ENCODE results near the gene GCC2.
"Not testable (repeated sequence)": the region's sequence is repeated elsewhere in the genome, so short reads cannot be mapped to it uniquely, and the experiment has no call there.

The GCC2 gene

GRCh38 chr2:108446703-108447102 lies 2.3 kb upstream of the GCC2 start:
- no peak for DNase-seq

GRCh38 chr2:108447947-108448677 lies 894 bp upstream of the GCC2 start:
- DNase-seq = no peak

DNA sequence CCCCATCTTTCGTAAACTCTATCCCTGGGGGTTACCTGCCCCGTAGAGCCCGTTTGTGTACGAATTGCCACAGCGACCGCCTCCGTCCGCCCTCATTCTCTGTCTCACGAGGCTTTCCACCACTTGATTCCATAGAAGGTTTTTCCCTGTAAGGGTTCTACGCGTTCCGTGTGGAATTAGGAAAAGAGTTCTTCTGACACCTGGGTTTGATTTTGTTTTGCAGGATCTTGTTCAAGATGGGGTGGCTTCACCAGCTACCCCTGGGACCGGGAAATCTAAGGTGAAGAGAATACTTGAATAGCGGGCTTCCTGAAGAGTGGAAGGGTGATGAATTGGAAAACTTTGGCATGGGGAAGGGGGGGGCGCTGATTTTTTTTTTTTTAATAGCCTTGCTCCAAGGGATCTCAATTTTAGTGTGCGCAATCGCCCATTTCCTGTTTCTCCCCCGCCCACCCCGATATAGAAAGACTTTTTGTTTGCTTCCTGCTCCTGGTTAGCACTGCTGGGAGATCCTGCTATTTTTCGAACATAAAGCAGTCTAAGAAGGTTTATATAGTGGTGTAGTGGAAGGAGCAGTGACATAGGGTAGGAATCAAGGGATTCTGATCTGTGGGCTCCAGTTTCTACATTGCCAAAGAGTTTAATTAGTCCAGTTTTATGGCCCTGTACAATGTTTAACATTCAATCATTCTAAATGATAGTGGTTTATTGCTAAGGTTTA lies 564 bp downstream of the GCC2 start:
- DNase-seq = peak in 1 of 4 experiments; percentile 2

- no peak for DNase-seq
These were observed 1.9 kb downstream of the GCC2 start for GRCh38 chr2:108450863-108451262.

DNA sequence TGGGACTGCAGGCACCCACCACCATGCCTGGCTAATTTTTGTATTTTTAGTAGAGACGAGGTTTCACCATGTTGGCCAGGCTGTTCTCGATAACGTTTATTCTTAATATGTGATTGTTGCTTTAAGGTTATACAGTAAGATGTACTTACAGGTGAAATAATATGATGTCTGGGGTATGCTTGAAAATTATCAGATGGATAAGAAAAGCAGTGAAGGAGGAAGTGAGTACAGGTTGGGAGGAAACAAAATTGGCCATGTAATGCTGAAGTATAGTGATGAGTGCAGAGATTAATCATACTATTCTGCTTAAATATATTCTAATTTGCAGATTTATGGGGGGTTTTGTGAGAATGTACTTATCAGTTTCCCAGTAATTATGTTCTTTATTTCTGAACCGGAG lies 3.0 kb downstream of the GCC2 start:
- no peak for DNase-seq

- not testable (repeated sequence) for DNase-seq
These were observed 4.5 kb downstream of the GCC2 start for GRCh38 chr2:108453530-108453929.

GRCh38 chr2:108454440-108454839 lies 5.4 kb downstream of the GCC2 start:
- no peak for DNase-seq

GRCh38 chr2:108455571-108455970 lies 6.6 kb downstream of the GCC2 start:
- no peak for DNase-seq

GRCh38 chr2:108458082-108458481 lies 9.1 kb downstream of the GCC2 start:
- DNase-seq = no peak

GRCh38 chr2:108459441-108459840 lies 10.4 kb downstream of the GCC2 start:
- DNase-seq = no peak

- no peak for DNase-seq
These were observed 11.5 kb downstream of the GCC2 start for GRCh38 chr2:108460345-108461037.

GRCh38 chr2:108477099-108477498 lies 28.1 kb downstream of the GCC2 start:
- no peak for DNase-seq

- DNase-seq = no peak
These were observed 36.2 kb downstream of the GCC2 start for GRCh38 chr2:108485253-108485652.

GRCh38 chr2:108490506-108491122 lies 41.6 kb downstream of the GCC2 start:
- no peak for DNase-seq

DNA sequence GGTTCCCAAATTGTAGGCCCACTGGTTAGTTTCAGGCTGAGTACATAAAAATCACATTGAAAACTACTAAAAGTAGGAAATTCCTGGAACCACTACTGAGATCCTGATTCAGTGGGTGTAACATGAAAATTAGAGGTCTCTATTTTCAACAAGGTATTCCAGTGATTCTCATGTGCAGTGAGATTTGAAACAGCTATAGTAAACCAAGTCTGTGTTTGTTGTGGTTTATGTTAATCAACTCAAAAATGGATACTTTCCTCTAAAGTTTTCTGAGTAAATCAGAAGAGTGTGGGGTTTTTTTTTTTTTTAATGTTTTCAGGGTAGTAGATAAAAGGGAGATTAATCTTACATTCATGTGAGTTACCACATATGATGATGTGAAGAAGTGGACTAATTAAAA lies 42.8 kb downstream of the GCC2 start:
- DNase-seq = no peak

GRCh38 chr2:108492364-108492763 lies 43.4 kb downstream of the GCC2 start:
- DNase-seq = no peak

- DNase-seq = not testable (repeated sequence)
These were observed 47.2 kb downstream of the GCC2 start for GRCh38 chr2:108496167-108496566.

GRCh38 chr2:108507620-108508019 lies 58.6 kb downstream of the GCC2 start:
- not testable (repeated sequence) for DNase-seq

- not testable (repeated sequence) for DNase-seq
These were observed 63.4 kb downstream of the GCC2 start for GRCh38 chr2:108512431-108512830.

GRCh38 chr2:108514478-108514877 lies 65.5 kb downstream of the GCC2 start:
- DNase-seq = not testable (repeated sequence)

DNA sequence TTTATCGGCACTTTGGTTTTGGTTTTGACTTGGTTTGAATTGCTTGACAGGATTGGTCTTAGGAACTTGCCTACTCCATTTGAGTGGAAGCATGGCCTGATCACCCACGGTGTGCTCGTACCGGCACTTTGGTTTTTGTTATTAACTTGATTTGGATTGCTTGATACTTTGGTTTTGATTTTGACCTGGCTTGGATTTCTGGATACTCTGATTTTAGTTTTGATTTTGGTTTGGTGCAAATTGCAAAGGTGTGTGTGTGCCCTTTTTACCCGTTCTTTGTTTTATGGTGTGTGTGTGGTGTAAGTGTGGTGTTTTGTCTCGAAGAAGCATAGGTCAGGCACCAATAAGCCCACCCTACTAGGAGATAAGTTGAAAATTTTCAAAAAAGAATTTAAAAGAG lies 75.7 kb downstream of the GCC2 start:
- DNase-seq = not testable (repeated sequence)

GRCh38 chr2:108525258-108525657 lies 76.3 kb downstream of the GCC2 start:
- not testable (repeated sequence) for DNase-seq

GRCh38 chr2:108531674-108532055 lies 82.7 kb downstream of the GCC2 start:
- DNase-seq = no peak
